Activated CD8-positive, alpha-beta T cell treated with anti-CD3 and anti-CD28 coated beads for 36 hours (primary cell): ENCODE data around the gene ACSF3. TPM values are rescaled to one million over a fixed set of nuclear protein-coding genes. Genes with fewer than 3 reads are reported as not detected.
"Not testable (repeated sequence)": the region's sequence is repeated elsewhere in the genome, so short reads cannot be mapped to it uniquely, and the experiment has no call there.

Source experiments
- ATAC-seq: fragments of 200-7000 bp; cut with Tn5 transposase; one replicate; pipeline ENCODE4 v1.10.0; 2021; ENCODE audit warnings: mild to moderate bottlenecking, moderate library complexity
- CTCF ChIA-PET: fragments of 350-600 bp; sonication (Branson Sonifier 250); formaldehyde crosslinking; loops from one replicate; lab custom pipeline; 2021; ENCODE audit warnings: antibody characterized with exemption; lab: Charles Lee
- POLR2A ChIA-PET: fragments of 350-600 bp; sonication (Branson Sonifier 250); formaldehyde crosslinking; loops from one replicate; lab custom pipeline; 2021; ENCODE audit warnings: antibody characterized with exemption; lab: Charles Lee
- DNase-seq: peaks from one replicate; pipeline ENCODE4 v3.0.0-alpha.2; 2020
- H3K27ac Mint-ChIP-seq: one replicate; pipeline ENCODE4 v1.8.0; 2021; ENCODE audit warnings: mild to moderate bottlenecking, mixed read lengths
- H3K27me3 Mint-ChIP-seq: one replicate; pipeline ENCODE4 v1.8.0; 2021; ENCODE audit warnings: mixed read lengths
- H3K36me3 Mint-ChIP-seq: one replicate; pipeline ENCODE4 v1.8.0; 2021; ENCODE audit warnings: low read depth, mixed read lengths
- H3K4me1 Mint-ChIP-seq: one replicate; pipeline ENCODE4 v1.8.0; 2021; ENCODE audit warnings: low read depth, mixed read lengths
- H3K4me3 Mint-ChIP-seq: one replicate; pipeline ENCODE4 v1.8.0; 2021; ENCODE audit warnings: mild to moderate bottlenecking, moderate library complexity, mixed read lengths
- H3K9me3 Mint-ChIP-seq: one replicate; pipeline ENCODE4 v1.8.0; 2021; ENCODE audit warnings: mixed read lengths
- CTCF ChIP-seq: fragments of 200-600 bp; IDR thresholded peaks from one replicate; pipeline ENCODE4 v1.8.0; 2022; ENCODE audit warnings: antibody characterized with exemption, mild to moderate bottlenecking
- intact Hi-C: fragments of 100-400 bp; cut with micrococcal nuclease; formaldehyde crosslinking; loops from one replicate; pipeline ENCODE4 v1.10.0; 2022
- total RNA-seq, 2 experiments: library from RNA; stranded (reverse); gene quantifications; one replicate each; pipeline ENCODE4 v1.2.3, GENCODE V29; 2021

Gene ACSF3
- total RNA-seq, 2 experiments from 2014 or later: 44.6 to 45.9 TPM

- Mint-ChIP-seq H3K4me3 (no peak overlapping the region), H3K9me3 (no peaks in the 10 kb centered on the region), H3K36me3 (no peaks in the 10 kb centered on the region), H3K4me1 (no peaks in the 10 kb centered on the region), H3K27ac (no peak overlapping the region), H3K27me3 (no peaks in the 10 kb centered on the region)
- DNase-seq (no peak), ATAC-seq (no peak)
- ChIA-PET POLR2A (no interaction called here), CTCF (no interaction called here)
- TF ChIP-seq CTCF: no peak
- intact Hi-C loops: no loop called here
Measured at GRCh38 chr16:89063768-89064320, 29.8 kb upstream of the ACSF3 start.

GRCh38 chr16:89064606-89065457, 28.8 kb upstream of the ACSF3 start:
- no peak for ATAC-seq
- DNase-seq: no peak
- no peaks in the 10 kb centered on the region for H3K27me3 Mint-ChIP-seq
- POLR2A ChIA-PET: no interaction called here
- intact Hi-C loops: no loop called here
- H3K27ac Mint-ChIP-seq: no peak overlapping the region
- no peaks in the 10 kb centered on the region for H3K9me3 Mint-ChIP-seq
- no peaks in the 10 kb centered on the region for H3K36me3 Mint-ChIP-seq
- no peak for TF ChIP-seq CTCF
- H3K4me1 Mint-ChIP-seq: no peaks in the 10 kb centered on the region
- no peak overlapping the region for H3K4me3 Mint-ChIP-seq
- CTCF ChIA-PET: no interaction called here

- H3K27ac Mint-ChIP-seq: no peak overlapping the region
- DNase-seq: no peak
- TF ChIP-seq CTCF: no peak
- no peaks in the 10 kb centered on the region for H3K27me3 Mint-ChIP-seq
- no peaks in the 10 kb centered on the region for H3K4me1 Mint-ChIP-seq
- no peaks in the 10 kb centered on the region for H3K36me3 Mint-ChIP-seq
- CTCF ChIA-PET: no interaction called here
- H3K4me3 Mint-ChIP-seq: no peak overlapping the region
- POLR2A ChIA-PET: no interaction called here
- intact Hi-C loops: no loop called here
- H3K9me3 Mint-ChIP-seq: no peaks in the 10 kb centered on the region
- no peak for ATAC-seq
Measured at GRCh38 chr16:89065458-89065822, 28.2 kb upstream of the ACSF3 start.

GRCh38 chr16:89066721-89067120, 26.9 kb upstream of the ACSF3 start:
- Mint-ChIP-seq H3K4me1 (no peaks in the 10 kb centered on the region), H3K36me3 (no peaks in the 10 kb centered on the region), H3K4me3 (no peak overlapping the region), H3K27ac (no peak overlapping the region), H3K9me3 (no peaks in the 10 kb centered on the region), H3K27me3 (no peaks in the 10 kb centered on the region)
- no peak for TF ChIP-seq CTCF
- POLR2A ChIA-PET: no interaction called here
- intact Hi-C loops: no loop called here
- CTCF ChIA-PET: no interaction called here
- ATAC-seq (no peak), DNase-seq (no peak)

GRCh38 chr16:89067677-89068443, 25.8 kb upstream of the ACSF3 start:
- ATAC-seq (no peak), DNase-seq (no peak)
- intact Hi-C loops: no loop called here
- Mint-ChIP-seq H3K9me3 (no peaks in the 10 kb centered on the region), H3K4me1 (no peaks in the 10 kb centered on the region), H3K27ac (no peak overlapping the region), H3K27me3 (no peaks in the 10 kb centered on the region), H3K4me3 (no peak overlapping the region), H3K36me3 (no peaks in the 10 kb centered on the region)
- POLR2A ChIA-PET: interaction anchor here (0.5 kb wide), 1 partner anchor 402 kb away, joined by 3 read pairs; no protein-coding TSS in a partner anchor
- CTCF ChIA-PET: no interaction called here
- TF ChIP-seq CTCF: no peak

GRCh38 chr16:89068814-89069616, 24.6 kb upstream of the ACSF3 start:
- intact Hi-C loops, H3K36me3 Mint-ChIP-seq, H3K9me3 Mint-ChIP-seq, DNase-seq, CTCF ChIA-PET, POLR2A ChIA-PET, H3K4me1 Mint-ChIP-seq, H3K27ac Mint-ChIP-seq, H3K4me3 Mint-ChIP-seq, ATAC-seq, H3K27me3 Mint-ChIP-seq: not testable (repeated sequence)
